GM21576 (cell line): ENCODE measurements around the gene C1orf174.

Experiments
- ATAC-seq: cut with Tn5 transposase; IDR thresholded peaks from one replicate; pipeline ENCODE4 v1.9.1; 2021; ENCODE audit warnings: mild to moderate bottlenecking, moderate library complexity; ENCODE audit not compliant: unreplicated experiment

The C1orf174 gene

GRCh38 chr1:3898475-3898735 is 1.7 kb downstream of the C1orf174 start:
- no peak for ATAC-seq

GRCh38 chr1:3896396-3897000 is 3.6 kb downstream of the C1orf174 start:
- ATAC-seq: no peak

GRCh38 chr1:3895951-3896325 is 4.1 kb downstream of the C1orf174 start:
- ATAC-seq: no peak

DNA sequence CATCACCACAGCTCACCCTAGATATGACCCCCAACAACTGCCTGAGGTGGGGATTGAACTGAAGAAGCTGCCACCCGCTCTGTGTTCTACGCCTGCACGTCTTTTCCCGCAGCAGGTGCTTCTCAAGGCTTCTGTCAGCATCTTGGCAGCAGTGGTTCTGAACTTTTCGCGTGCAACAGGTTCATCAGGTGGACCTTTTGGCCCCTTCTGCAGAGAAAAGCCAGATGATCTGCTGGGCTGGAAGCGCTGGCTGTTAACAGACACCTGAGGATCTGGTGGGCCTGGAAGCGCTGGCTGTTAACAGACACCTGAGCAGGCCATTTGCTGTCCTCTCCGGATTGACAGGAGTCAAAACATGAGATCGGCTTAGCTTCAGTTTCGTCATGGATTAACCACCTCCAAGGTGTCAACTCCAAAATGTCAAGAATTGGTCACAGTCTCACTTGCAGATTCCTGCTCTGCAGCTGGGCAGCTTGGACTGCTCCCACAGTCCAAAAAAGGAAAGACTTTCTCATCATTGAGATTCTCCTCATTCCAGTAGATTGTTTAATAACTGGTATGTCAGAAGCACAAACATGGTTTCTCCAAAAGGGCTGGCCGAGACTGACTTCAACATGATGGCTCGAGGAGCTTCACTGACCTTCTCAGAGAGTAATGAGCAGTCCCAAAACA is 4.7 kb downstream of the C1orf174 start:
- ATAC-seq: no peak

DNA sequence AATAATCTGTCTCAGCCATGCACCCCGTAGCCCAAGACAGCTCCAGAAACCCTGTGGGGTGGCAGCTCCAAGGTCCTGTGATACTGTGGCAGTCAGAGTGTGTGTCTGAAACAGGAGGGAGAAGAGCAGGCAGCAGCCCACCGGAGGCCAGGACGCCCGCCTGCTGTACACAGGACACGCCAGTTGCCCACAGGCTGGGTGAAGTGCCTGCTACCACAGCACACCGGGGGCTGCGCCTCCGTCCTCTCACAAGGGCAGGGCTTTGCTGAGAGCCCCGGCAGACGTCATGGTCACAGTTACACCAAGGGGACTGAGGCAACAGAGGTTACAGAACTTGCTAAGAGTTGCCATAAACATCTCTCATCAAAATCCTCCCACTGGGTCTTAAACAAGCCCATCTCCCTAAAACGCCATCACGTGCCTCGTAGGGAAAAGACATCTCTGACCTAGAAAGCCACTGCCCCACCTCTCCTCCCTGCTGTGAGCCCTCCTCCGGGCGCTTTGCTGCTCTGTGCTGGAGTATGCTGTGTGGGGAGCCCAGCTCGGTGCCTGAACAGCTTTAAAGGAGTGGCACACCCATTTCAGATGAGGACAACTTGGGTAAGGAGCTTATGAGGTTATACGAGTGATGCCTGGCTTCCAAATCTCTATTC is 5.3 kb downstream of the C1orf174 start:
- ATAC-seq: no peak

DNA sequence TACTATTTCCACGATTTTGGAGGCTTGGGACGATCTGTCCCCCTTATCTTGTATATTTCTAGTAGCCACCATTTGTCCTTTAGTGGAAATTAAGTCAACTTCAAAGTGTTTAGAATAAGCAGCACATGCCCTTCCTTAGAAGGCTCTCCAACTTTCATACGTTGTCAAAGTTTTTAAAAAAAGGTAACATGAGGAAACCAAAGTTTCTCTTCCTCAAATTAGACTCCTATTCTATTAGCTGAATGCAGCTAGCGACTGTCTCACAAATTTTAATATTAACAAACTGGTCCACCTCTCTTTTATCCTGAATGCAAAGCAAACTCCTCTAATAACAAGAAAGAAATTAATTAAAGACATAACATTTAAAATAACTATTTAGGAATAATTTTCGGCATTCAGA is 6.9 kb downstream of the C1orf174 start:
- ATAC-seq: no peak

DNA sequence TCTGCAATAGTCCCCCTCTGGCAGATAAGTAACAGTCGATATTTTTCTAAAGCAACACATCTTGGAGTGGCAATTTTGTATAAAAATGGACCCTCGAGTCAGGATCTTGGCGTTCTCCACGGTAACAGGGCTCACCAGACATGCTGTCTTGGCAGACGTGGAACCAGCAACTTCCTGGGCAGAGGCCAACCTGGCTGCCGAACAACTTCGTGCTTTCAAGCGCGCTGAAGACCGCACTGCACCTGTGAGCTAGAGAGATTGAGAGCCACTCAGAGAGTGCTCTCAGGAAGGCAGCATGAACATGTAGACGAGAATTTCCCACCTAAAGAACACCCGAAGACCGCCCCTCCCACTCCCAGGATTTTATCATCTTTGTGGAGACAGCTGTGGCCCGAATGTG is 7.3 kb downstream of the C1orf174 start:
- ATAC-seq: no peak

DNA sequence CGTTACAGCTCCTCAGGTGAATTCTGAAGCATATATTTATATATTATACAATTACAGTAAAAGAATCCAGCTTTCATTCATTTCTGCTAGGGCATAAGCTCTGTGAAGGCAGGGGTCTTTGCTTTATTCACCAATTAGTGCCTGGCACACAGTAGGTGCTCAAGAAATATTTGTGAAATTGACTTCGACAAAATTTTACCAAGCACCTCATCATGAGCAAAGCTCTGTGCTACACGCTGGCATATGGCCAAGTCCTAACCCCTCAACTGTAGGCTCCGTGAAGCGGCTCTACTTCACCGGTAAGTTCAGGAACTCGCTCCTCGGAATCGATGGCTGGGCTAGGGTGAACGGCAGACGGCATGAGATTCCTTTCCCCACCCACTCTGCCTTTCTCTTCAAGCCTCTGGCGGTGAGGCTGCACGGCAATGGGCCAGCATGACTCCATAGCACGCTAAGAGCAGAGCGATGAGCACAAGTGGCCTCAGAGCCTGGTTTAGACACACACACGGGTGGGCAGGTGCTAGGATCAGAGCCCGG is 8.7 kb downstream of the C1orf174 start:
- ATAC-seq: no peak

DNA sequence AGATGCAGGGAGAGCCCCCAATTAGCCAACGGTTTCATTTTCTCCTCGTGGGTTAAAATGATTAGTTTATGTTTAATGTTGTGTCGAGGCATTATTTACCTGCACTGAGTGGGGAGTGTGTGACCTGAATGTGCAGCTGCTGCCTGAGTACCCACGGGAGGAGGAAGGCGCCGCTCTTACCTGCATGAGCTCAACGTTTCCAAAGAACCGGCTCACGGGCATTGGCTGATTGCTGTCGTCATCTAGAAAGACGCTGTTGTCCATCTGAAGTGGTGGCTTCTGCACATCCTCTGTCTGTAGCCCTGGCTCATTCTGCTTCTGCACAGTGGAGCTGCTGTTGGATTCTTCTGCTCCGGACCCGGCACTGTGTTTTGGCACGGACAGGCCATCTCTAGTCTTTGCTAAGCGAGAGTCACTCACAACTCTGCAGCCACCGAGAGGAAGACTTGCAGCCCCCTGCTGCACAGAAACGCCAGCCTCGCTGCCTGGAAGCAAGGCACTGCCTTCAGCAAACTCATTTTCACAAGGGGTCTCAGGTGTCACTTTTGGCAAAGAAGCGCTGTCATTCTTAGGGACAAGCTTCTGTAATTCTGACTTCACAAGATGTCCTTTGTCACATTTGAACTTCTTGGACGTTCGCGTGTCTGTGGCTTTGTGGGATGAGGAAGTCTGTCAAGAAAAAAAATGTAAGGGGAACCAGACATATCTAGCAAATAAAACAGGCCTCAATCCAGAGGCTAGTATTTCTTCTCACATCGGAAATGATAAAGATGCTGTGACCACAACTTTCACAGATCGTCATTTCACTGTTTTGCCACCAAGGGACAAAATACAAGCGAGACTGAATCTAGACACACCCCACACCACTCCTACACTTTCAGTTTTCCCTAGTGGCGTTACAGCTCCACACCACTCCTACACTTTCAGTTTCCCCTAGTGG is 9.4 kb downstream of the C1orf174 start:
- ATAC-seq: no peak

DNA sequence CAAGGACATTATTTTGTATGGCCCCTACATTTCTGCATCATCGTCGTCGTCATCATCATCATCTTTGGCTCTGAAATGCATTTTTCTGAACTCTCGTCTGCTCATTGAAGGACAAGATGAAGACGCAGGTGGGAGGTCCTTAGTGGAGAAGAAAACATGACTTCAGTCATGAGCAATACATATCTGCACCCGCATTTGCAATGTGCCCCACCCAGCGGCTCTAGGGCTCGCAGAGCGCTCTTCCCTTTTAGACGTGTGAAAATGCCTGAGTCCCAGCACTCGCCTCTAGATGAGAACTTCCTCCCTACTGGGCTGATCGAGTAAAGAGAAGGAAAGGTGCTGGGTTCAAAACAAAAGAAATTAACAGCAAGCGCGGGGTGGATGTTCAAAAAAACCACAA is 10.1 kb downstream of the C1orf174 start:
- no peak for ATAC-seq

DNA sequence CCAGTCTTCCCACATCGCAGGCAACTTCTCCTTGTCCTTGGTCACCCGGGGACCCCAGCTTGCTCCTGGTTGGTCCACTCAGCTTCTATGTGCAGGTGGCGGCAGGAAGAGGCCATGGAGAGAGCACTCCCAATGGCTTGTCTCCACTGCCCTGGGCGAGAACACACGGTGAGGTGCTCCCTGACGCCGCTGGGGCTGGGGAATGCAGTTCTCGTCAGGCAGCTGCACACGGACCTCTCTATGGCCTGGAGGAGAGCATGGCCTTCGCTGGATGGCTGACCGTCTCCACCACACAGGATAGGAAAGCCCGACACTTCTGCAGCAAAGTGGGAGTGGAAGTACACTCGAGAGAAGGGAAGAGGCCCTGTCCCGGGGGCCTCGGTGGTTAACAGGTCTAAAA is 11.8 kb downstream of the C1orf174 start:
- ATAC-seq: no peak

- ATAC-seq: no peak
Measured at GRCh38 chr1:3886691-3887090, 13.4 kb downstream of the C1orf174 start.

GRCh38 chr1:3886106-3886670 is 13.9 kb downstream of the C1orf174 start:
- ATAC-seq: no peak

GRCh38 chr1:3885611-3886010 is 14.5 kb downstream of the C1orf174 start:
- no peak for ATAC-seq

GRCh38 chr1:3884966-3885365 is 15.1 kb downstream of the C1orf174 start:
- ATAC-seq: no peak

- no peak for ATAC-seq
Measured at GRCh38 chr1:3883194-3883925, 16.7 kb downstream of the C1orf174 start.

DNA sequence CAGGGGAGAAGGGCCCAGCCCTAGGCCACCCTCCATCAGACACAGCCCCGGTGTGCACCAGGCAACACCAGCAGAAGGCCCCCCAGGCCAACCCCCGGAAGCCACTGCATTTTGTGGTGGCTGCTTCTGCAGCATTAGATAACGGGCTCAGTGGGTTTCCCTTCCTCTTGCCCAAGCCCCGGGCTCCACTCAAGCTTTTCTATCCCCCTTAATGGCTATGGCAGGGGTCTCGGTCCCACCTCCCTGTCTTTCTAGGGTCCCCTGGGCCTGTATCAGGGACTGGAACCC is 18.9 kb downstream of the C1orf174 start:
- ATAC-seq: no peak

GRCh38 chr1:3880429-3881192 is 19.5 kb downstream of the C1orf174 start:
- ATAC-seq: no peak

GRCh38 chr1:3879787-3880428 is 20.2 kb downstream of the C1orf174 start:
- no peak for ATAC-seq
